ENCODE results near the gene YKT6.

Gene YKT6

DNA sequence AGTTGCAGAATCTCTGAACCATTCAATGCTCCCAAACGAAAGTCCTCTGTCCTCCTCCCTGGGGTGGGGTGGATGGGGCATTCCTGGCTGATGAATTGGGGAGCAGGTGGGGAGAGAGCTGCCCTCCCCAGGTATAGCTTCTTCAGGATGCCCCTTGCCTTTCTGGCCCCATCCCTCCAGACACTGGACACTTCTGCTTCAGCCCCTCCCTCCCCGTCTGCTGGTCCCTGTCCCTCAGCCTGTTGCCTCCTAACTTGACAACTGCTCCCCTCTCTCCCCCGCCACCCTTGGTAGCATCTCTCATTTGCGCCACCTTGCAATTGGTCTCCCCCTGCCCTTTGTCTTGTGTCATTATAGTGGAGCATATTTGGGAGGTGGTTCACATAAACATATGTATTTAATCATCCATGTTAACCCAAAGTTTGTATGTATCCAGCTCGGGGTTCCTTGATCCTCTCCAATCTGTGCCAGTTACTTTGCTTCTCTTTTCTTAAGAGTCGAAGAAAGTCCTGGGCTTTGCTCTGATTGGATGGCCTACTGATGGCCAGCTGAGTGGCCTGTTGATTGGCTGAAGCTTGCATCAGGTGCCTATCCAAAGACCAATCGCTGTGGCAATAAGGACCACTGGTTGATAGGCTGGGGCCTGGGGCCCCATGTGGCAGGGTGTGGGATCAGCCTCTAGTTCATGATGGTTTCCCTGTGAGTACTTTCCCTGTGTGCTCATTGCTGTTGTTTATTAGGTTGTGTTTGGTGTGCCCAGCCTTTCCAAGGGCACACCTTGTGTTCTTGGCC lies 7.6 kb upstream of the YKT6 start:
- no peak for ATAC-seq (ENCODE audit: insufficient read depth, low read depth)
- no peak overlapping the region for H3K4me2 ChIP-seq (ENCODE audit: insufficient read depth, low read length)
- H2AFZ ChIP-seq (ENCODE audit: low read depth, low read length), result no peak overlapping the region
- H3K27ac ChIP-seq (ENCODE audit: low read length), result no peak overlapping the region
- H3K9ac ChIP-seq (ENCODE audit: low read depth, low read length), result no peak overlapping the region
- TF ChIP-seq EZH2 (IDR thresholded peaks at IDR 0.05; ENCODE audit: borderline replicate concordance, low read depth, low read length, severe bottlenecking) (no peak), CTCF (IDR thresholded peaks at IDR 0.05; ENCODE audit: borderline replicate concordance, extremely low read depth, low read length, poor library complexity, severe bottlenecking) (no peak)
- peaks cover 11% of the 10 kb centered on the region for H3K4me1 ChIP-seq (ENCODE audit: insufficient read depth, low read length)
- H3K9me3 ChIP-seq (ENCODE audit: insufficient read depth, low read length, severe bottlenecking), result no peaks in the 10 kb centered on the region
- no peak for DNase-seq
- no peaks in the 10 kb centered on the region for H3K27me3 ChIP-seq (ENCODE audit: insufficient read depth, low read length, poor library complexity)
- no peaks in the 10 kb centered on the region for H3K36me3 ChIP-seq (ENCODE audit: insufficient read depth, low read length)
- no peaks in the 10 kb centered on the region; the same call in 1 of the 2 replicates for H4K20me1 ChIP-seq (ENCODE audit: insufficient read depth, low read length)
- no peak overlapping the region for H3K4me3 ChIP-seq (ENCODE audit: low read depth in 1 of 2, low read length in 2 of 2)
- no peaks in the 10 kb centered on the region for H3K79me2 ChIP-seq (ENCODE audit: insufficient read depth, low read length)

DNA sequence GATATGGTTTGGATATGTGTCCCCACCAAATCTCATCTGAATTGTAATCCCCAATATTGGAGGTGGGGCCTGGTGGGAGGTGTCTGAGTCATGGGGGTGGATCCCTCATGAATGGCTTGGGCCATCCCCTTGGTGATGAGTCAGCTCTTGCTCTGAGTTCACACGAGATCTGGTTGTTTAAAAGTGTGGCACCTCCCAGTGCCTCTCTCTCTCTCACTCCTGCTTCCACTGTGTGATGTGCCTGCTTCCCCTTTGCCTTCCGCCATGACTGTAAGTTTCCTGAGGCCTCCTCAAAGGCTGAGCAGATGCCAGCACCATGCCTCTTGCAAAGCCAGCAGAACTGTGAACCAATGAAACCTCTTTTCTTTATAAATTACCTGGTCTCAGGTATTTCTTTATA lies 6.7 kb upstream of the YKT6 start:
- Histone ChIP-seq H3K27me3 (ENCODE audit: insufficient read depth, low read length, poor library complexity) (no peaks in the 10 kb centered on the region), H2AFZ (ENCODE audit: low read depth, low read length) (no peak overlapping the region), H3K36me3 (ENCODE audit: insufficient read depth, low read length) (no peaks in the 10 kb centered on the region), H3K4me1 (ENCODE audit: insufficient read depth, low read length) (peaks cover 11% of the 10 kb centered on the region), H3K4me2 (ENCODE audit: insufficient read depth, low read length) (no peak overlapping the region), H3K27ac (ENCODE audit: low read length) (no peak overlapping the region), H4K20me1 (ENCODE audit: insufficient read depth, low read length) (no peaks in the 10 kb centered on the region; the same call in 1 of the 2 replicates), H3K9me3 (ENCODE audit: insufficient read depth, low read length, severe bottlenecking) (no peaks in the 10 kb centered on the region), H3K79me2 (ENCODE audit: insufficient read depth, low read length) (no peaks in the 10 kb centered on the region), H3K4me3 (ENCODE audit: low read depth in 1 of 2, low read length in 2 of 2) (no peak overlapping the region), H3K9ac (ENCODE audit: low read depth, low read length) (no peak overlapping the region)
- ATAC-seq (ENCODE audit: insufficient read depth, low read depth) (no peak), DNase-seq (no peak)
- TF ChIP-seq EZH2 (IDR thresholded peaks at IDR 0.05; ENCODE audit: borderline replicate concordance, low read depth, low read length, severe bottlenecking) (no peak), CTCF (IDR thresholded peaks at IDR 0.05; ENCODE audit: borderline replicate concordance, extremely low read depth, low read length, poor library complexity, severe bottlenecking) (no peak)

GRCh38 chr7:44194562-44195145 lies 6.1 kb upstream of the YKT6 start:
- Histone ChIP-seq H4K20me1 (ENCODE audit: insufficient read depth, low read length) (no peaks in the 10 kb centered on the region), H3K79me2 (ENCODE audit: insufficient read depth, low read length) (no peaks in the 10 kb centered on the region), H3K36me3 (ENCODE audit: insufficient read depth, low read length) (no peaks in the 10 kb centered on the region), H2AFZ (ENCODE audit: low read depth, low read length) (no peak overlapping the region), H3K27ac (ENCODE audit: low read length) (no peak overlapping the region), H3K27me3 (ENCODE audit: insufficient read depth, low read length, poor library complexity) (no peaks in the 10 kb centered on the region), H3K9ac (ENCODE audit: low read depth, low read length) (no peak overlapping the region), H3K9me3 (ENCODE audit: insufficient read depth, low read length, severe bottlenecking) (no peaks in the 10 kb centered on the region), H3K4me2 (ENCODE audit: insufficient read depth, low read length) (no peak overlapping the region), H3K4me3 (ENCODE audit: low read depth in 1 of 2, low read length in 2 of 2) (no peak overlapping the region), H3K4me1 (ENCODE audit: insufficient read depth, low read length) (peaks cover 11% of the 10 kb centered on the region)
- DNase-seq (no peak), ATAC-seq (ENCODE audit: insufficient read depth, low read depth) (no peak)
- TF ChIP-seq CTCF (IDR thresholded peaks at IDR 0.05; ENCODE audit: borderline replicate concordance, extremely low read depth, low read length, poor library complexity, severe bottlenecking) (no peak), EZH2 (IDR thresholded peaks at IDR 0.05; ENCODE audit: borderline replicate concordance, low read depth, low read length, severe bottlenecking) (no peak)

Data from DND-41 (cell line).